Kidney capillary endothelial cell (primary cell): ENCODE measurements around the gene DEDD2.

Experiments
- DNase-seq: peaks from one replicate; pipeline ENCODE4 v3.0.0-alpha.2; 2018; ENCODE audit warnings: low spot score

DEDD2 gene

GRCh38 chr19:42170715-42171114, 46.8 kb downstream of the DEDD2 start:
- no peak for DNase-seq

GRCh38 chr19:42169486-42170413, 47.7 kb downstream of the DEDD2 start:
- no peak for DNase-seq

GRCh38 chr19:42168206-42168605, 49.3 kb downstream of the DEDD2 start:
- DNase-seq: no peak

- no peak for DNase-seq
These were observed 51.2 kb downstream of the DEDD2 start for GRCh38 chr19:42166316-42166715.

GRCh38 chr19:42165146-42165545, 52.3 kb downstream of the DEDD2 start:
- no peak for DNase-seq

- no peak for DNase-seq
These were observed 55.7 kb downstream of the DEDD2 start for GRCh38 chr19:42161616-42162263.

GRCh38 chr19:42159942-42160341, 57.5 kb downstream of the DEDD2 start:
- DNase-seq: no peak

GRCh38 chr19:42158926-42159325, 58.6 kb downstream of the DEDD2 start:
- no peak for DNase-seq

GRCh38 chr19:42156571-42156970, 60.9 kb downstream of the DEDD2 start:
- DNase-seq: no peak

- no peak for DNase-seq
These were observed 61.7 kb downstream of the DEDD2 start for GRCh38 chr19:42155796-42156195.

GRCh38 chr19:42154471-42155323, 62.8 kb downstream of the DEDD2 start:
- no peak for DNase-seq

- no peak for DNase-seq
These were observed 63.6 kb downstream of the DEDD2 start for GRCh38 chr19:42153672-42154433.

GRCh38 chr19:42152910-42153671, 64.4 kb downstream of the DEDD2 start:
- no peak for DNase-seq

GRCh38 chr19:42151782-42152684, 65.4 kb downstream of the DEDD2 start:
- no peak for DNase-seq

- no peak for DNase-seq
These were observed 66.5 kb downstream of the DEDD2 start for GRCh38 chr19:42150911-42151361.

GRCh38 chr19:42150364-42150763, 67.1 kb downstream of the DEDD2 start:
- no peak for DNase-seq

- DNase-seq: no peak
These were observed 67.9 kb downstream of the DEDD2 start for GRCh38 chr19:42149447-42150202.
